GM13977 (cell line): ENCODE data around the gene AKT2.

Source experiments
- DNase-seq: peaks from one replicate; pipeline ENCODE4 v3.0.0; 2012; ENCODE audit warnings: low spot score
- CTCF ChIP-seq: IDR thresholded peaks from 2 replicates; pipeline ENCODE4 v1.5.1; 2012; ENCODE audit warnings: mild to moderate bottlenecking, control low read depth; ENCODE audit not compliant: insufficient read depth; ENCODE audit errors: extremely low read depth, missing control alignments
- in situ Hi-C: fragments of 300-500 bp; cut with MboI; formaldehyde crosslinking; loops from one replicate; pipeline ENCODE4 v1.12.0; 2022; ENCODE audit warnings: low sequenced_read_pairs, low pct_unique_long_range_greater_than_20kb, mixed read lengths, inconsistent platforms; ENCODE audit not compliant: unreplicated experiment

AKT2 gene

GRCh38 chr19:40233811-40234389 is 51.2 kb downstream of the AKT2 start:
- no peak for DNase-seq
- in situ Hi-C loops, result no loop called here
- TF ChIP-seq CTCF, result no peak

GRCh38 chr19:40232949-40233810 is 52.0 kb downstream of the AKT2 start:
- in situ Hi-C loops, result no loop called here
- DNase-seq, result no peak
- no peak for TF ChIP-seq CTCF

- TF ChIP-seq CTCF, result no peak
- in situ Hi-C loops, result no loop called here
- DNase-seq, result no peak
These were observed 52.7 kb downstream of the AKT2 start for GRCh38 chr19:40232479-40232878.

GRCh38 chr19:40231544-40232424 is 53.4 kb downstream of the AKT2 start:
- in situ Hi-C loops, result no loop called here
- TF ChIP-seq CTCF, result no peak
- DNase-seq, result no peak

GRCh38 chr19:40231057-40231456 is 54.1 kb downstream of the AKT2 start:
- in situ Hi-C loops, result no loop called here
- TF ChIP-seq CTCF, result no peak
- DNase-seq, result no peak

GRCh38 chr19:40229926-40230417 is 55.2 kb downstream of the AKT2 start:
- TF ChIP-seq CTCF, result no peak
- DNase-seq, result no peak
- in situ Hi-C loops, result no loop called here
